Small intestine (tissue), 7 donors: Measurements from ENCODE around the gene VPS54. TPM values are rescaled to one million over a fixed set of nuclear protein-coding genes. Genes with fewer than 3 reads are reported as not detected.

Experiments used
- DNase-seq, 2 donors: peaks; one replicate each; pipeline versions ENCODE4 v3.0.0 to v3.0.0-alpha.2; 2013
- FAIRE-seq: peaks from 2 replicates; lab custom pipeline; 2012; peaks lifted over from hg19 to GRCh38; lab: Jason Lieb, UNC
- H3K27ac ChIP-seq, 3 donors: one replicate each; pipeline ENCODE4 v1.5.1; 2013; ENCODE audit warnings: low read length in 2 of 3, mild to moderate bottlenecking in 2 of 3, control low read depth in 1 of 3, inconsistent platforms in 1 of 3, low read depth in 1 of 3, moderate library complexity in 1 of 3
- H3K27me3 ChIP-seq, 3 donors: one replicate each; pipeline ENCODE4 v1.6.1; 2013; ENCODE audit warnings: low read length in 3 of 3, inconsistent platforms in 1 of 3; ENCODE audit not compliant: control insufficient read depth in 3 of 3, insufficient read depth in 3 of 3
- H3K36me3 ChIP-seq, 3 donors: one replicate each; pipeline ENCODE4 v1.6.1; 2013; ENCODE audit warnings: low read length in 3 of 3, inconsistent platforms in 1 of 3, low read depth in 1 of 3, mild to moderate bottlenecking in 1 of 3, moderate library complexity in 1 of 3; ENCODE audit not compliant: control insufficient read depth in 3 of 3, insufficient read depth in 2 of 3
- H3K4me1 ChIP-seq, 3 donors: one replicate each; pipeline ENCODE4 v1.6.1; 2013; ENCODE audit warnings: low read length in 2 of 3, inconsistent platforms in 1 of 3, low read depth in 1 of 3, mild to moderate bottlenecking in 1 of 3, moderate library complexity in 1 of 3; ENCODE audit not compliant: control insufficient read depth in 3 of 3, insufficient read depth in 2 of 3
- H3K4me3 ChIP-seq, 3 donors: one replicate each; pipeline ENCODE4 v1.5.1; 2013; ENCODE audit warnings: low read length in 3 of 3, control low read depth in 1 of 3, inconsistent platforms in 1 of 3, low read depth in 1 of 3, mild to moderate bottlenecking in 1 of 3, moderate library complexity in 1 of 3
- H3K9me3 ChIP-seq, 2 donors: one replicate each; pipeline ENCODE4 v1.6.1; 2013; ENCODE audit warnings: low read depth in 1 of 2, low read length in 1 of 2; ENCODE audit not compliant: control insufficient read depth in 2 of 2, insufficient read depth in 1 of 2
- WGBS, 3 donors: extraction: QIAGEN DNeasy Blood & Tissue Kit; methylation state at CpG; one replicate each; pipeline ENCODE4 v1.1.7; 2013; 5-methylcytosine and 5-hydroxymethylcytosine counted together
- polyA plus RNA-seq, 4 donors: library from polyadenylated mRNA; stranded (reverse) in 3 of 4; unstranded in 1 of 4; fragments of 200-250 nt in 3 of 4; fragments of 120-200 nt in 1 of 4; gene quantifications; one replicate each; pipeline versions ENCODE4 v1.2.1 to v1.2.3, GENCODE V29; 2013
- donor health status: healthy with polysubstance abuse.
- donor health status: control.
- donor health status: control.
- donor health status: Bipolar disorder and iron deficiency.
- donor health status: healthy.

VPS54 gene
- polyA plus RNA-seq, 4 donors, result 12.3 to 30.4 (median 17.6) TPM

GRCh38 chr2:63898839-63899238, 120.4 kb downstream of the VPS54 start:
- Histone ChIP-seq H3K4me1 (no peaks in the 10 kb centered on the region), H3K27me3 (no peaks in the 10 kb centered on the region), H3K36me3 (peaks cover 0 to 17% (median 7%) of the 10 kb centered on the region in 3 donors), H3K9me3 (peaks cover 1 to 11% of the 10 kb centered on the region in 2 donors), H3K27ac (no peak overlapping the region), H3K4me3 (no peak overlapping the region)
- FAIRE-seq (no peak), DNase-seq (no peak)
- 97 to 98% (median 98%) methylated on average over 5 of the region's 5 CpGs for WGBS, 3 donors

- Histone ChIP-seq H3K9me3 (no peaks in the 10 kb centered on the region), H3K27ac (no peak overlapping the region), H3K36me3 (peaks cover 2 to 7% (median 7%) of the 10 kb centered on the region in 3 donors), H3K27me3 (no peaks in the 10 kb centered on the region), H3K4me1 (no peaks in the 10 kb centered on the region), H3K4me3 (no peak overlapping the region)
- FAIRE-seq, result no peak
- 92 to 100% (median 96%) methylated on average over 1 of the region's 1 CpG for WGBS, 3 donors
- no peak for DNase-seq
These were observed 125.1 kb downstream of the VPS54 start for GRCh38 chr2:63894167-63894566.

- Histone ChIP-seq H3K27me3 (no peaks in the 10 kb centered on the region), H3K4me1 (no peaks in the 10 kb centered on the region), H3K36me3 (peaks cover 2 to 12% (median 5%) of the 10 kb centered on the region in 3 donors), H3K27ac (no peak overlapping the region), H3K4me3 (no peak overlapping the region), H3K9me3 (no peaks in the 10 kb centered on the region)
- no peak for FAIRE-seq
- no peak for DNase-seq
- 75 to 93% (median 81%) methylated on average over 2 of the region's 2 CpGs for WGBS, 3 donors
These were observed 126.1 kb downstream of the VPS54 start for GRCh38 chr2:63893163-63893562.

- 86 to 97% (median 89%) methylated on average over 1 of the region's 1 CpG for WGBS, 3 donors
- Histone ChIP-seq H3K4me1 (no peaks in the 10 kb centered on the region), H3K27me3 (no peaks in the 10 kb centered on the region), H3K27ac (no peak overlapping the region), H3K9me3 (no peaks in the 10 kb centered on the region), H3K36me3 (peaks cover 2 to 16% (median 14%) of the 10 kb centered on the region in 3 donors), H3K4me3 (no peak overlapping the region)
- DNase-seq (no peak), FAIRE-seq (no peak)
These were observed 127.7 kb downstream of the VPS54 start for GRCh38 chr2:63891488-63892030.

- Histone ChIP-seq H3K27me3 (no peaks in the 10 kb centered on the region), H3K4me3 (no peak overlapping the region), H3K27ac (no peak overlapping the region), H3K9me3 (no peaks in the 10 kb centered on the region), H3K4me1 (no peaks in the 10 kb centered on the region), H3K36me3 (peaks cover 6 to 19% (median 18%) of the 10 kb centered on the region in 3 donors)
- FAIRE-seq (no peak), DNase-seq (no peak)
- 91 to 95% (median 92%) methylated on average over 2 of the region's 2 CpGs for WGBS, 3 donors
These were observed 128.6 kb downstream of the VPS54 start for GRCh38 chr2:63890678-63891077.

GRCh38 chr2:63888490-63889402, 130.5 kb downstream of the VPS54 start:
- H3K36me3 ChIP-seq, result peaks cover 6 to 21% (median 18%) of the 10 kb centered on the region in 3 donors
- no peak for FAIRE-seq
- no peaks in the 10 kb centered on the region for H3K9me3 ChIP-seq
- no peaks in the 10 kb centered on the region for H3K27me3 ChIP-seq
- no peaks in the 10 kb centered on the region for H3K4me1 ChIP-seq
- no peak overlapping the region for H3K27ac ChIP-seq
- WGBS, 3 donors, result 90 to 94% (median 92%) methylated on average over 6 of the region's 6 CpGs
- H3K4me3 ChIP-seq, result no peak overlapping the region
- peak; percentile 54 to 63 for DNase-seq

GRCh38 chr2:63888053-63888452, 131.2 kb downstream of the VPS54 start:
- DNase-seq (no peak), FAIRE-seq (no peak)
- WGBS, 3 donors, result 92 to 94% (median 93%) methylated on average over 2 of the region's 2 CpGs
- no peaks in the 10 kb centered on the region for H3K27me3 ChIP-seq
- no peak overlapping the region for H3K27ac ChIP-seq
- H3K36me3 ChIP-seq, result peaks cover 9 to 23% (median 22%) of the 10 kb centered on the region in 3 donors
- H3K4me3 ChIP-seq, result no peak overlapping the region
- no peaks in the 10 kb centered on the region for H3K4me1 ChIP-seq
- H3K9me3 ChIP-seq, result no peaks in the 10 kb centered on the region

- Histone ChIP-seq H3K27ac (no peak overlapping the region), H3K4me3 (no peak overlapping the region), H3K4me1 (no peaks in the 10 kb centered on the region), H3K36me3 (peaks cover 11 to 29% (median 22%) of the 10 kb centered on the region in 3 donors), H3K9me3 (no peaks in the 10 kb centered on the region), H3K27me3 (no peaks in the 10 kb centered on the region)
- 95 to 100% (median 98%) methylated on average over 2 of the region's 2 CpGs for WGBS, 3 donors
- DNase-seq, result no peak
- FAIRE-seq, result no peak
These were observed 132.8 kb downstream of the VPS54 start for GRCh38 chr2:63886445-63886844.
